Mucosa of gallbladder (tissue), 1 donor: ENCODE results near the gene AGMO. TPM values are rescaled to one million over a fixed set of nuclear protein-coding genes. Genes with fewer than 3 reads are reported as not detected.
"Not testable (repeated sequence)": the region's sequence is repeated elsewhere in the genome, so short reads cannot be mapped to it uniquely, and the experiment has no call there.

ENCODE experiments used
- DNase-seq: peaks from one replicate; pipeline ENCODE4 v3.0.0-alpha.2; 2020; ENCODE audit warnings: low spot score
- total RNA-seq: library from RNA; stranded (reverse); gene quantifications from one replicate; pipeline ENCODE4 v1.2.1, GENCODE V29; 2021
- donor health status: DM: no; HTN: no; CAD: no.

Gene AGMO
- total RNA-seq, 1 donor from 2014 or later, result 8.3 TPM

DNA sequence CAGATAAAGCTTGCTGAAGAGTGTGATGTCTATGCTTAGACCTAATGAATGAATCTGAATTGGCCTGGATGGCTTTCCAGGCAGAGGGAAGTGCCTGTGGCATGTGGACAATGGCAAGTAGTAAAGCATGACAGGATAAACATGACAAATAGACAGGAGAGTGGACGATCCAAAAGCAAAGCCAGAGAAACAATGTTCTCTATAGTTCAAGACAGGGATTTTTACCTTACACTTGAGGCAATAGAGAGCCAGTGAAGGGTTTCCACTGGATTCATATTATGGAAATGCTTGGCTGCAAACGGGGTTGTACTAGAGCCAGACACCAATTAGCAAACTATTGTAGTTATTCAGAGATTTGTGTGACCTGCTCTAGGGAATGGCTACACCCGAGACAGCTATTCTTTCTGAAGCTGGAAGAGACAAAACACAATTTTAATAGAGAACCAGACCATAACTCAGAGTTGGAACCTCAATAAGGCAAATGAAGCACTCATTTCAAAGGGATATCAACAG lies 2.3 kb downstream of the AGMO start:
- no peak for DNase-seq

DNA sequence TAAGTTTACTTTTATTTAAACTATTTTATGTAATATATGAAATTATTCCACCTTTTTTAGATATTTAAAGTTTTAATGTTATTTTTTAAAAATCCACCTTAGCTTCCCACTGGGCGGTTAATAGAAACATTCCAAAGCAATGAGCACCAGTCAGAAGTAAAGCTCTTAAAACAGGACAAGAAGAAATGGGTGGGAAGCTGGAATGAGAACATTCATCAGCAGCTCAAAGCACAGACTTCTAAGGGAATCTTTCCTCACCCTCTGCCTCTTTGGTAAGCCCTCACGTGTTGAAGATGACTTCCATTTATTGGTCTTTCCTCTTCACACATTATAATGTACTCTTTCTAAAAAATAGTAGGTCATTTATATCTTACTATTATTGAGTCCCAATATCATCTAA lies 3.1 kb downstream of the AGMO start:
- no peak for DNase-seq

DNA sequence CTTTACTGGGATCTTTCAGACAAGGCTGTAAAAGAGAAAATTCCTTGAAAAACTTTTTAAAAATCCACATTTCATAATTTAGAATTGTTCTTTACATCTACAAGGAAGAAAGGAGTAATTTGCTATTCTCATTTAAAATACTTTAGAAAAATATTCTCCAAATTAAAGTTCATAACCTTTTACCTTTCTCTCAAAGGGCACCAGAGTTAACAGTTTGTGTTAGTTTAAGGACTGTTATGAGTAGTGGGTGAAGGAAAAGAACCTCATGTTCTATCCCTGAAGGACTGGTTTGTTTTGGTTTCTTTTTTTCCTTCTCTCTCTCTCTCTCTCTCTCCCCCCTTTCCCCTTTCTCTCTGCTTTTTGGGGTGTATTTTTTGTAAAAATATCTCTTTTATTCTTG lies 4.1 kb downstream of the AGMO start:
- no peak for DNase-seq

- no peak for DNase-seq
Measured at GRCh38 chr7:15557186-15557585, 4.6 kb downstream of the AGMO start.

DNA sequence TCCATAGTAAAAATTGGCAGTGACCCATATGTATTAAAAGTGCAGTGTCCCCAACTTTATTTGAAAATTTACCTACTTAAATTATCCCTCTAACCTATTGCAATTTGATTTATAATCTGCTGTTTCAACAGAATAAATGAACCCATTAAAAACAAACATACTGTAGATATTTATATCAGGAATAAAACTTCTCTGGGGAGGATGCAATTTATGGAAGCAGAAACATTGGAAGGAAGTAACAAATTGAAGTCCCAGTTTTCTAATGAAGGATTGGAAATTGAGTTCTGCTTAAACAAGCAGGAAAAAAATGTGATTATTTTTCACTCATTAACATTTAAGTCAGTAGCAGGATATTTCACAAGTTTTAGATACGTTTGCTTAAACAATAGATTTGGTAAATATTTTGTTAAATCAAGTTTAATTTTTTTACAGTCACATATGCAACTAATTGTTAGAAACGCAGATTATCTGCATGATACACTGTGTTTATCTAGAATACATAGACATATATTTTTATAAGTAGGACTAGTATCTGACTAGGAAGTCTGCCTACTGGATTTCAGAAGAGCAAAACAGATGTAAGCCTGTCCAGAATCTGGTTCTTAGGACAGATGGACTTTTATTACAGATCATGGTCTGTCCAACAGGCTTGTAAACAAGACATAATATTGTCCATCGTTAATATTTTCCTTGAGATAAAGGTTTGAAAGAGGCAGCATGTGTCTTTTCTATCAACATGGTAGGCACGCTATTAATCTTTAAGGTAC lies 5.3 kb downstream of the AGMO start:
- DNase-seq, result no peak

GRCh38 chr7:15555381-15555859 lies 6.4 kb downstream of the AGMO start:
- no peak for DNase-seq

DNA sequence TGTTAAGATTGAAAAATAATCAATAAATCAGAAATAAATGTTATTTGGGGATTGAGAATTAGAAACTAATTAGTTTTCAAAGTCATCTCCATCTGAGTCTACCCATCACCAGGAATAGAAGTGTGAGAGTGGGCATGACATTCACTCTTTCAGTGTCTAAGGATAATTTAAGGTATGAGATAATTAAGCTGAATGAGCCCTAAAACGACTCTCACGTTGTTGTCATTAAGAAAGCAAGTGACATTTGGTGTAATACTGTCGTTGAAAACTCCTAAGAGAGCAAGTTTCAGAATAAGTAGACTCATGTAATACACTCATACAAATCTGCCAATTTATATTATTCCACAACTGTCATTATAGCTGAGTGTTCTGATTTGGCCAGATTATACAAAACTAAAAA lies 7.1 kb downstream of the AGMO start:
- DNase-seq, result no peak

DNA sequence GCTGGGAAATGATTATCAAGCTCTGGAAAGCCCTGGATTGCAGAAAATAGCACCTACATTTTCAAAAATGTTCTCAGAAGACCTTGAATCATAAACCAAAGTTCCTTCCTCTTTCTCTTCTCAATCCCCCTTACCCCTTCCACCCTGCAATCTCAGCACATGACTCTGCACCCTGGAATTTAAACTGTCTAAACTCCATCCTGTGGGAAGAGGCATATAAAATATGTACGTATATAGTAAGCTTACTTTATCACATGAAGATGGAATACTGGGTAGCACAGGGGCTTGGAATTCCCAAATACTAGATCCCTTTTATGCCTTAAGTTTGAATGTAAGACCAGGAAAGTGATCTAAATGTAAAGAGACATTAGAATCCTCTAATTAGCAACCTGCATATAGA lies 7.7 kb downstream of the AGMO start:
- DNase-seq, result no peak

DNA sequence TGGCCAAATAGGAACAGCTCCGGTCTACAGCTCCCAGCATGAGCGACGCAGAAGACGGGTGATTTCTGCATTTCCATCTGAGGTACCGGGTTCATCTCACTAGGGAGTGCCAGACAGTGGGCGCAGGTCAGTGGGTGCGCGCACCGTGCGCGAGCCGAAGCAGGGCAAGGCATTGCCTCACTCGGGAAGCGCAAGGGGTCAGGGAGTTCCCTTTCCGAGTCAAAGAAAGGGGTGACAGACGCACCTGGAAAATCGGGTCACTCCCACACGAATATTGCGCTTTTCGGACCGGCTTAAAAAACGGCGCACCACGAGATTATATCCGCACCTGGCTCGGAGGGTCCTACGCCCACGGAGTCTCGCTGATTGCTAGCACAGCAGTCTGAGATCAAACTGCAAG lies 14.5 kb downstream of the AGMO start:
- DNase-seq, result not testable (repeated sequence)

DNA sequence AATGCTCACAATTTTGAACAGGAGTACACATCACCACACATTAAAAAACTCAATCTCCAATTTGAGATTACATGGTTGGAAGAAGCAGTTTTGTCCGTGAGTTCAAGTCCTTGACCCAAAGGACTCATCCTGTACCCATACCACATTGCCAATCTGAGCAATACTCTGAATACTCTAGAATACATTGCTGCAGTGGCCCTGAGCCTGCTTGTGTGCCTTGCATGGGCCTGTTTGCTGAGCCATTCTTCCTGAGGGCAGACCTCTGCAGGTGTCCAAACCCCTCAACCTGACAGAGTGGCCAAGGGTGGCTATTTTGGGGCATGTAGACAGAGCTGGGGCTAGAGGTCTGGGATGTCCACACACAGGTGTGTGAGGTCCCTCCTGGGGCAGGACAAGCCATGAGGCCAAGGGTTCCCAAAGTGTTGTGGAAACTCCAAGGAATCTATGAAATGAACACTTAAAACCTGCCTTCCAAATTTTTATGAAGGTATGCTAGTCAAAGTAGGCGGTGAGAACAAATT lies 15.5 kb downstream of the AGMO start:
- DNase-seq, result no peak

DNA sequence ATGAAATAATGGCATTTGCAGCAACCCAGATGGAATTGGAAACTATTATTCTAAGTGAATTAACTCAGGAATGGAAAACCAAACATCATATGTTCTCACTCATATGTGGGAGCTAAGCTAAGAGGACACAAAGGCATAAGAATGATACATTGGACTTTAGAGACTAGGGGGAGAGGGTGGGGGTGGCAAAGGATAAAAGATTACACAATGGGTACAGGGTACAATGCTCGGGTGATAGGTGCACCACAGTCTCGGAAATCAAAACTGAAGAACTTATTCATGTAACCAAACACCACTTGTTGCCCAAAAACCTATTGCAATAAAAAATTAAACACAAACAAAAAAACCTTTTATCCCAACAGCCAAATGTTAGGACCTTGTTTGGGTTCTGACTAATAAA lies 17.8 kb downstream of the AGMO start:
- DNase-seq, result no peak

GRCh38 chr7:15543256-15543655 lies 18.6 kb downstream of the AGMO start:
- DNase-seq, result no peak

GRCh38 chr7:15527648-15528047 lies 34.2 kb downstream of the AGMO start:
- no peak for DNase-seq

DNA sequence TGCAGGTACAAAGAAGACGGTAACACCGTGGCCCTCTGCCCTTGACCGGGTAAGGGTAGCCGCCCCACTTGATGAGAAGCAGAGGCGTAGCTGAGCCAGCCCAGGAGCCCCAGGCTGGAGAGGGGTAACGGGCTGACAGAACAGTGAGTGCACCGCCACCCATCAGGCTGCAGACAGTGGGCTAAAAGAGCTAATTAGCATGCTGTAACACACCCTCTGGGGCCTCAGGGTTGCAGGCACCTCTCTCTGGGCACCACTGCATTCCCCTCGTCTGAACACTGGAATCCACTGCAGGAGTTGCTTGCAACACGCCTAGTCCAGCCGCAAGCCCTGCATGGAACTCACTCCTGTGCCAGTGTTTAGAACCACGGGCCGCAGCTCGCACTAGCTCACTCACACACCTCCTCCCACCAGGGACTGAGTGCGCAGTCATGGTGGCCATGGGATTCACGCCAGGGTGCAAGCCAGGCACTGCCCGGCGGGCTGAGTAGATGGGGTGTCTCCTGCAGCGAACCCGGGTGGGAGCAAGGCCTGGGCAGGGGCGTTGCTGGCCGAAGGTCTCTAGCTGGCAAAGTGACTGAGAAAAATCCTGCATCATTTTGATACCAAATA lies 36.1 kb downstream of the AGMO start:
- DNase-seq, result no peak

- no peak for DNase-seq
Measured at GRCh38 chr7:15524077-15524476, 37.7 kb downstream of the AGMO start.

GRCh38 chr7:15517865-15518264 lies 44.0 kb downstream of the AGMO start:
- DNase-seq, result not testable (repeated sequence)

GRCh38 chr7:15515252-15515651 lies 46.6 kb downstream of the AGMO start:
- DNase-seq, result no peak

GRCh38 chr7:15508258-15508657 lies 53.6 kb downstream of the AGMO start:
- DNase-seq, result no peak

DNA sequence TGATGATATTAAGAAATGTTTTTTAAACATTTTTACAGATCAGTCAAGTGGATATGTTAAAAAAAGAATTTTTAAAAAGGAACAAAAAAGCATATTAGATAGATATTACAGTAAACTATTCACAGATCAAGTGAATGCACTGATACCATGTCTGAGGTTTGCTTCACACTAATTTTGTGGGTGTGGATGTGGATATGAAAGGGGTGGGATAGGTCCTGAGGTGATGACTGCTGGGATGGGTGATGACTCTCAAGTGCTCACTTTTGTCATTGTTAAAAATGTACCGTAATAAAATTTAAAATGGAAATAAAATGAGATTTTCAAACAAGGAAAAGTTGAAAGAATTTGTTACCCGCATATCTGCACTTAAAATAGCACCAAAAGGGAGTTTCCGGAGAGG lies 54.1 kb downstream of the AGMO start:
- DNase-seq, result no peak

DNA sequence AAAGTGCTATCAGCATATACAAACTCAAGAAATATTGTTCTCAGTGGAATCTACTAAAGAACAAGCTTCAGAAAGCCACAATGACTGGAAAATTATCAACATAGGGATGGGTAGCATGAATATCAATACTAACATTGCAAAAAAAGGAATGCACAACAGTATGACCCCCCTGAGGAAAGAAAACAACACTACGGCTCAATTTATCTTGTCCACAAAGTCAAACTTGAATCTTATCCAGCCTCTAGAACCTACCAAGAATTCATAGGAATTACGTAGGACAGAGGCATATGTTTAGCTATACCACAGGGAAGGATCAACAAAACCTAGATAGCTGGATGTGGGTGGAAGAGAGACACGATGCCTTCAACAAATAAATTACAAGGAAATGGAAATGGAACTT lies 54.6 kb downstream of the AGMO start:
- no peak for DNase-seq

DNA sequence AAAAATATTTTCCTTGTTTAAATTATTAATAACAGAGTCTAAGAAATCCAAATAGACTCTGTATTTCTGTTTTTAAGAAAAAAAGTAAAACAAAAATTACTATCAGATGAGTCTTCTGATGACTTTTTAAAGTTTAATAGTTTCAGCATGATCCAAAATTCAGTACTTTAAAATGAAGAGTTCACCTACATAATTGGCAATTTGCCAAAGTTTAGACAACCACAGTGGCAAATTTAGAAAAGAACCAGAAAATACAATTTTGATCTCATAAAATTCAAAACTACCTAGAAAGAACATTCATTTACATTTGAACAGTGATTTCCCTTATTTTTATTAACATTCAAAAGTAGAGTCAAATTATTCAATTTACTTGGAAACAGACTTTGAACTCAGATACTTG lies 56.1 kb downstream of the AGMO start:
- no peak for DNase-seq

GRCh38 chr7:15504351-15504750 lies 57.5 kb downstream of the AGMO start:
- DNase-seq, result no peak
